Femur (tissue), 1 donor: ENCODE results near the gene RASGEF1C.

Source experiments
- DNase-seq: peaks from one replicate; pipeline ENCODE4 v3.0.0-alpha.2; 2017

The RASGEF1C gene

DNA sequence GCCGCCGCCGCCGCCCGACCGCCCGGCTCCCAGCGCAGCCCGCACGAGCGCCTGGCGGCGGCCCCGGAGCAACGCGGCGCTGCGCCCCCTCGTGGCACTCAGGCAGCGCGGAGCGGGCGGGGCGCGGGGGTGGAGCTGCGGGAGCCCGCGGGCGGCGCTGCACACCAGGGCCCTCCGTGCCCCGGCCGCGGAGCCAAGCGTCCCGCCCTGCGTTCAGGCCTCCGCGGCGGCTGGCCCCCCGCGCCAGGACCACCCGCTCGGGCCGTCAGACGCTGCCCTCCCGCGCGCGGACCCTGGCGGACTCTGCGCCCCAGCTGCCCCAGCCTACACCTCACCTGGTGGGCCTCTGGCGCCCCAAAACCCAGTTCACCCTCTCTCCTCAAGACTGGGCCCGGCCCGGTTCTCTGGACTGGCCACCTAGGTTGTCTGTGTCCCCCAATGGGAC lies at the start of gene RASGEF1C:
RASGEF1C (minus strand) TSS at position 75 of the 445 bp plus-strand sequence. CDS start 71,159 bp downstream, outside the sequence.
- DNase-seq = peak; percentile 74

DNA sequence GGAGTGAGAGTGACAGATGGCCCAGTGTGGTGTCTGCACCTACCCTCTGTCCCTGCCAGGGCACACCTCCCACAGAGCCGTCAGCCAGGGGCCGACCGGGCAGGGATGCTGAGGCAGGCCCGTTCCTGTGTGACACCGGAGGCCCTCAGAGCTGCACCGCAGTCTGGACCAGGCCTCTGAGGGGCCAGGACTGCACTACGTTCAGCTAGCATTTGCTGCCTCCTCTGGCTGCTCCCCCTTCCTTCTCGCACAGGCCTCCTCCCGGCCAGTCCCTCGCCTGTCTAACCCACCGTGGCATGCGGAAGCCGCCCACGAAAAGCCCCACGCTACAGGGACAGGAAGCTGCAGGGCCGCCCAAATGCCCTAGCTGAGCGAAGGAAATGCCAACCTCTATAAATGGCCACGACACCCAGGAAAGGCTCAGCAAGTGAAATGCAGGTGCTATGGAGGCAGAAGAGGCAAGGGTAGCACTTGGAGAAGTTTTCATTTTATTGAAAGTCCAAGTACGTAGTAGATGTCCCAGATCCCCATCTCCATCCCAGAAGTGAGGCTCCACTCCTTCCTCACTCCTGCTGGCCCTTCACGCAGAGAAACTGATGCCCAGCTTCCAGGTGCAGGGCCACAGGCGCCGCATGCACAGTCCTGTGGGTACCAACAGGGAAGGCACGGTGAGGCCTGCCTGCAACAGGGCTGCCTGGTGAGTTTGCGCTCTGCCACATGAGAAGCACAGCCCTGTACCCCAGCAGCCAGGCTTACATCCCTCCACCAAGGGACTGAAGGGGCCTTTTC lies 44.2 kb upstream of the RASGEF1C start:
- DNase-seq = no peak

DNA sequence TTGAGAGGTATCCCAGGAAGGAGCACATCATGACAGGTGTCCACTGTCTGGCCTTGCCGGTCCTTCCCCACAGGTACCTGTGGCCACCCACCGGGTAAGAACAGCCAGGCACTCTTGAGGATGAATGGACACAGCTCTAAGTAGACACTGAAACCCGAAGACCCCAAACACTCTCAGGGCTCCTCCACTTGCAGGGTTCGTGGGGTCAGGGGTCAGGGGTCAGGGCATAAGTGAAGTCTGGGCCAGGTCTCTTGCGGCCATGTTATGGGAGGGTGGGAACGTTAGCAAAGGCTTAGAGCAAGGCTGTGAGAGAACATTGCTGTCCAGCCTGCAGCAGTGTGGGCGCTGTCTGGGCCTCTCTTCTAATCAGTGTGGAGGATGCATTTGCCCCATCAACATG lies 42.9 kb upstream of the RASGEF1C start:
- no peak for DNase-seq

DNA sequence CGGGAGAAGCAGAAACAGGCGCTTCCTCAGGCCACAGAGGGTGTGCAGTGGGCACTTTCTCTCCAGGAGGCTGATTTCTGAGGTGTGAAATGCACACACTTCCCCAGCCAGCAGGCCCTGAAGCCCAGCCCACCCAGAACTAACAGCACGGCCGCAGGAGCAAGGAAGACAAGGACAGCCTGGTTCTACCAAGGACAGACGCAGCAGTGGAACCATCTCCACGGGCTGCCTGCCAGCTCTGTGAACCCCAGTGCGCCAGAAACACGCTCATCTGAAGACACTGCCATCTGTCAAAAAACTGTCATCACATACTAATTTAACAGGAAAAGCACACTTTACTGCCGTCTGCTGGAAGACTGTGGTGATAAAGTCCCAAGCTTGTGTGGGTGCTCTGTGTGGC lies 42.1 kb upstream of the RASGEF1C start:
- DNase-seq = no peak

DNA sequence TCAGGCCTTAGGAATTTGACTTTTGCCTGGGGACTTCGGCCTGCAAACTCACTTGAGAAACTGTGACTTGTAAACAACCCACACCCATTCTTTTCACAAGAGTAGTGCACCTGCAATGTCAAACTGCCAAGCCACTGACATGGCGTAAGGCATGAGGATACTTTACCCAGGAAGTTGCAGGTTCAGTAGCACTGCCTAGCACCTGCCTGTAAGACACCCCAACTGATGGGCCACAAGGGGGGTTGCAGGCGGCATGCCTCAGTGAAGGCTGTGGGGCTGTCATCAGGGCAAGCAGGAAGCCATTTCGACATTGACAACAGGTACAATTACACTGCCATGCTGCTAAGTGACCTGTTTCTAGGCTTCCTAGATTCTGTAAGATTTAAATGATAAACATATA lies 41.3 kb upstream of the RASGEF1C start:
- no peak for DNase-seq

DNA sequence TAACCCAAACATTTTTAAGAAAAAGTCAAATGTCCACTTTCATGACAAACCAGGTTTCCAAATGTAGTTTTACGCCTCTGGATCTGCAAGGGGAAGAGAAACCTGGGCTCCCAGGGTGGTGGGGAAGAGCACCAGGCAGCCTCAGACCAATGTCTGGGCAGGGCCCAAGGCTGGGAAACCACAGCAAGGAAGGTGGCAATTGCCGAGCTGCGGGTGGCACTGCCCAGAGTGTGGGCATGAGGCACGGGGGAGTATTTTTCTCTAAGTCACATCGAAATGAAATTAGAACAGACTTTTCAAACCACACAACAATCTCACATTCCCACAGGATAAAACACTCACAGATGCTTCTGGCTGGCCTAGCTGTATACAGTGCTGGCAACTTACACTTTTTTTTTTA lies 32.6 kb upstream of the RASGEF1C start:
- DNase-seq = peak; percentile 29

DNA sequence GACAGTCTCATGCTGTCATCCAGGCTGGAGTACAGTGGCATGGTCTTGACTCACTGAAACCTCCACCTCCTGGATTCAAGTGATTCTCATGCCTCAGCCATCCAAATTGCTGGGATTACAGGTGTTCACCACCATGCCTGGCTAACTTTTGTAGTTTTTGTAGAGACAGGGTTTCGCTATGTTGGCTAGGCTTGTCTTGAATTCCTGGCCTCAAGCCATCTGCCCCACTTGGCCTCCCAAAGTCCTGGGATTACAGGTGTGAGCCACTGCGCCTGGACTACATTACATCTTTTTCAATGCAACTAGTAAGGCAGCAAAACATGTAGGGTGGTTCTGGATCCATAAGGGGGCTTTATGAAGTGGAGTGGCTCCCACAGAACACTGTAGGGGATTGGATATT lies 29.6 kb upstream of the RASGEF1C start:
- no peak for DNase-seq

DNA sequence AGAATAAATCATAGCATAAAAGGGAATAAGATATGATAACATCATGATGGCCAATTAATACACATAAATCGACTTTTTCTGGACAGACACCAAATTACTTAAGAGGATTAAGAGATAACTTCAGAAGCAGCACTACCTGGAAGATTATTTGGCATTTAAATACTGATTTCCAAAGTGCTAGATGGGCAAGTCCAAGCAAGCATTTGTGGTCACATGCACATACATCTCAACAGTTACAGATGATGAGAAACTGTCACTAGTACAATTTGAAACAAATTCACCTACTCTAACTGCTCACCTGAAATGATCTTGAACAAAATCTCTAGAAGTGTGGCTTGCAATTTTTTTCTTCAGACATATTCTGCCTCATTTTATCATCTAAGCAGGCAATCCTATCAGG lies 26.8 kb upstream of the RASGEF1C start:
- no peak for DNase-seq

DNA sequence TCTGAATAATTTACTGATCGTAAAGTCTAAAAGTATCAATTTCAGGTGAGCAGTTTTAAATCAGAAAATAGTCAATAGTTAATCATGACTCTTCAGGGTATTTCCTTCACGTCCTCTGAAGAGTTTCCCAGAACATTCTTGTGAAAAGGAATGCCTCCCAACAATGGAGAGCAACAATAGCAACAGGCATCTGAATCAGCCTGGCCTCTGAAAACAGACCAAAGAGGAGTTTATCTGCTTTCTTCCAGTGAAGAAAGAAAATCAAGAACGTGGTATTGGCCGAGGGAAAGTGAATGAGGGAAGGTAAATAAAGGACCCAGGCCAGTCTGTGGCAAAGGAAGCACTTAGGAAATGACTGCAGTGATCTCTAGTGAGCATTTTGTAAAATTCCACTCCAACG lies 26.1 kb upstream of the RASGEF1C start:
- DNase-seq = no peak

DNA sequence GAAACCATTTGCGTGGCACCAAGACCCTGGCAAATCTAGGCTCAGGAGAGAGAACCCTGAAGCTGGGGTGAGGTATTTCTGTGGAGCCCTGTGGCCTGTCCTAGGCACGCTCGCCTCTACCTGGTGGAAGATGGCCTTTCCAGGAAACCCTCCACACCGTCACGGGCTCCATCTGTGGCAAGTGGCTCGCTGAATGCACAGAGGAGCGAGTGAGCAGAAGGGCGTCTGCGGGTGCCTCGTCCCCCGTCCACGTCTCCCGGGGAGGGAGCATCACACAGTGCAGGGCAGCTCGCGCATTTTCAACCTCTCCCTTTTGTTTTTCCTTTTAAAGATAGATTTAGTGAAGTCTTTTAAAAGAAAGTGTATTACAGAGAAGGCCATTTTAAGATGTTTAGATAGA lies 25.3 kb upstream of the RASGEF1C start:
- DNase-seq = no peak

DNA sequence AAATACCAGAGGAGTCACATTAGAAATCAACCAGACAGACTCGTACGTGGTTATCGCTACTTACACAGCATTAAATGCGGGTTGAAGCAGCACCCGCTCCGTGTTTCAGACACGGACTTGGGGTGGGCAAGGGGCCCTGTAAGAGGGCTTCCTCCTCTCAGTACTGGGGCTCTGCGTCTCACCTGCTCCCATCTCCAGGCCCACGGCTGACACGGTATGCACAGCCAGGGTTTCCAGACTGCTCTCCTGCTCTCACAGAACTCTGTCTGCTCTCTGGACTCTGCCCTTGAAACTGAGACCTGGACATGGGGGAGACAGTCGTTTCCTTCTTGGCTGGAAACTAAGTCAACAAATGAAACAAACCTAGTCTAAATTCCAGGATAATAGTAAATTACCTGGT lies 24.7 kb upstream of the RASGEF1C start:
- no peak for DNase-seq

DNA sequence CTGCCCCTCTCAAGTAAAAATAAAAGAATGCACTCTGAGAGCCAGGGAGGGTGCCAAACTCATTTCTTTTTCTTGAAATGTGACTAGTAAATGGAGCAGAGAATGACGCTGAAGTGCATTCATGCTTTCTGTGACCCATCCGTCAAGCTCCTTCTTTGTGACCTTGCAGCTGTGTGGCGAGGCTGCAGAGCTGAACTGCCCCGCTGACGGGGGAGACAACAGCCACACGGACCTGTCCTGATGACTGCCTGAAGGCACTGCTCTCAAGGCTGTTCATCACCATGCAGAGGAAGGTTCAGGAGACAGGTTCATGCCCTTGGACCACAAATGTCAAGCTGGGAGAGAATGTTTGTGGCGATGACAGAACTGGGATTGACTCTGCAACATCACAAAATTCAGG lies 21.0 kb upstream of the RASGEF1C start:
- no peak for DNase-seq

DNA sequence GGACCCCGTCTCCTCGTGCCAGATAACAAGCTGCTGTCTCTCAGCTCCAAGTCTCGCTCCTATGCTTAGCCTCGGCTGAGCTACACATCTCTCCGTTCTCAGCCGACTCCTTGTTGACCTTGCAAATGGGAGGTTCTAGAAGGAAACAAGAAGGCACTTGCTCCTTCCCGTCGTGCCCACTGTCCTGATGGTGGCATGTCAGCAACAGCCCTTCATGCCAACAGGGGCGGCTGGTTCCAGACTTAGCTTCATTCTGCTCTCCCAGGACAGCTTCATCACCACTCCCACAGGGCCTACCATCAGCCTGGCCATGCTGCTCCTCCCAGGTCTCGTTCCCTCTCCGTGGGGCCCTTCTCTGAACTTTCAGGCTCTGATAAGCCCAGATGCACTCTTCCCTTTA lies 13.0 kb upstream of the RASGEF1C start:
- DNase-seq = no peak

DNA sequence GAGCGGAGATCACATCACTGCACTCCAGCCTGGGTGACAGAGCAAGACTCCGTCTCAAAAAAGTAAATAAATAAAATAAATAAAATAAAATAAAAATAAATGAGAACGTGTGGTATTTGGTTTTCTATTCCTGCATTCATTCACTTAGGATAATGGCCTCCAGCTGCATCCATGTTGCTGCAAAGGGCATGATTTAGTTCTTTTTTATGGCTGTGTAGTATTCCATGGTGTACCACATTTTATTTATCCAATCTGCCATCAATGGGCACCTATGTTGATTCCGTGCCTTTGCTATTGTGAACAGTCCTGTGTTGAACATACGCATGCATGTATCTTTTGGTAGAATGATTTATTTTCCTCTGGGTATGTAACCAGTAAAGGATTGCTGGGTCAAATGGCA lies 8.8 kb upstream of the RASGEF1C start:
- no peak for DNase-seq

DNA sequence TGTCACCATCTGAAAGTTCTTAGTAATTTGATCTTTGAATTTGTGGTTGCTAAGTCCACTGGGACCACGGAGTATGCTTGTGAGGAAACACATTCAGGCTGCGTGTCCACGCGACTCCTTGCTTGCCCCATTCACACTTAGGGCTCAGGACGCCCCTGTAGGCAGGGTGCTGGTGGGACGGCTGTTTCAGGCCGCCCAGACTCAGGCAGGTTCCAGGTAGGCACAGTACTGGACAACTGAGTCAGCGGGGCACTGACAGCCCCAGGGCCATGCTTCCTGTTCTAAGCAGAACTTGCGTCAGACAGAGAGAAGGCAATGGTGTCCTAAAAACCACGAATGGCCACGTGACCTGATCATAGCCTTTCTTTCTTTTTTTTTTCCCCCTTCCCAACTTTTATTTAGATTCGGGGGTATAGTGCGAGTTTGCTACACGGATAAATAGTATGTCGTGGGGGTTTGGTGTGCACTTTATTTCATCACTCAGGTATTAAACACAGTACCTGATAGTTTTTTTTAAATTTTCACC lies 7.7 kb upstream of the RASGEF1C start:
- DNase-seq = no peak

DNA sequence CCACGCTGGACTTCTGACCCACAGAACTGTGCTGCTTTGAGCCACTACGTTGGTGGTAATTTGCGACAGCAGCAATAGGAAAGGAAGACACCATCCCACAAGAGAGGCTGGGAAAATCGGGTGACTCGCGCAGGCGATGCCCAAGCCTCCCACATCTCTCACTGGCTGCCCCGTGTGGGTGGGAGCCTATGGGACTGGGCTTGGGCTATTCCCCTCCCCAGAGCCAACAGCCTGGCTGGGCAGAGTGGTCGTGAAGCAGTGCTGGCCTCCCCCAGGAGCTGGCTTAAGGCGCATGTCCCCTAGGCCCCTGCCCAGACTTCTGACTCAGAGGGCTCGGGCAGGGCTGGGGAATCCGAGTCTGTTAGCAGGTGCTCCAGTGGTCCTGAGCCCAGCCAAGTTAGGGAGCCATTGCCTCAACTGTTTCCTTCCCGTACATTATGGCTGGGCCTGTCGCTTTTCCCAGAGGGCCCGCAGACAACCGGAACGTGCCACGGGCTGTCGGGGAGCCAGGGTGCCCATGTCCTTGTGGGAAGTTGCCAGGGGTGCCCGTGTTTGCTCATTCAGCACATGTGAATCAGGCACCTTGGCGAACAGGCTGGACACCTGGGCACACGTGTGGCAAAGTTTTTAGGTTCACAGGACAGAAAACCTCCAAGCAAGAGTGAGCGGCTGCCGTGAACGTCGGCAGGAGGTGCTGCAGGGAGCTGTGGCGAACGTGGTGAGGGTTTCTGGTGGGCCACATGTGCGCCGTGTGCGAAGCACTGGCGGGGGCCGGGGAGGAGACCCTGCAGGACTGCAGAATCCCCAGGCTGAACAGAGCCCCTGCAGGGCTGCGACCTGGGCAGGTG lies 7.0 kb upstream of the RASGEF1C start:
- DNase-seq = no peak

DNA sequence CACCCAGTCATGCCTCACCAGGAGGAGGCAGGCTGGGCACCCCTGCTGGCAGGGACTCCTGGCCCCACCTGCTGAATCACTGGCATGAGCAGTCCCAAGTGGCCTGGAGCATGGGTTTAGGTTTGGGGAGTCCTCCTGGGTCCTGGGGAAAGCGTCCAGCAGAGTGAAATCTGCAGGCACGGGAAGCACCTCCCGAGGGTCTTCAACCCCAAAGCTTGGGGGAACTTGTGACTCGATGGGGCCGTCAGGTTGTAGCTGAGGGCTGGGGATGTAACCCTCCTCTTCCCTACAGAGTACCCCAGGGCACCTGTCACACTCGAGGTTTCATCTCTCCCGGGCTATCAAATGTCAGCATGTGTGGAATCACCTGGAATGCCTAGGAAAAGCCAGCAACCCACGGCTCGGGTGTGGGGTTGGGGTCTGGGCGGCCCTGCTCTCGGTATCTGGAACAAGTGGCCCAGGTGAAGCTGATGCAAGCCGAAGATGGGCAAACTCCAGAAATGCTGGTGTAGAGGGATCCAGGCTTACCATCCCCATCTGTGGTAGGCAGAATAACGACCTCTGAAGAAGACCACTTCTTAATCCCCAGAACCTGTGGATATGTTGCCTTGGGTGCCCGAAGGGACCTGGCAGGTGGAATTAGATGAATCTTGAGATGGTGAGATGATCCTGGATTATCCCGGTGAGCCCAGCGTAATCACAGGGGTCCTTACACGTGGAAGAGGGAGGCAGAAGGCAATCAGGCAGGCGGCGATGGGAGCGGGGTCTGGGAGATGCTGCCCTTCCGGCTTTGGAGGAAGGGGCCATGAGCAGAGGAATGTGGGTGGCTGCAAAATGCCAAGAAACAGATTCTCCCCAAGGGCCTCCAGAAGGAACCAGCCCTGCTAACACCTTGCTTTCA lies 6.1 kb upstream of the RASGEF1C start:
- DNase-seq = no peak

DNA sequence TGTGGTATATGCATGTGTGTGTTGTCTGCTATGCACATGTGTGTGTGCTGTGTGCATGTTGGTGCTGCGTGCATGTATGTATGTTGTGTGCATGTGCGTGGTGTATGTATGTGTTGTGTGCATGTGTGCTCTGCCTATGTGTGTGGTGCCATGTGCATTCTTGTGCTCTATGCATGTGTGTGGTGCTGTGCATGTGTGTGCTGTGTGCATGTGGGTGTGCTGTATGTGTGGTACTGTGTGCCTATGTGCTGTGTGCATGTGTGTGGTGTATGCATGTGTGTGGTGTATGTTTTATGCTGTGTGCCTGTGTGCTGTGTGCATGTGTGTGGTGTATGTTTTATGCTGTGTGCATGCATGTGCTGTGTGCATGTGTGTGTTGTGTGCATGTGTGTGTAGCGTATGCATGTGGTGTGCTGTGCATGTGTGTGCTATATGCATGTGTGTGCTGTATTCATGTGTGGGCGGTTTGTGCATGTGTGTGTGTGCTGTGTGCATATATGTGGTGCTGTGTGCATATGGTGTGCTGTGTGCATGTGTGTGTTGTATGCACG lies 4.7 kb upstream of the RASGEF1C start:
- DNase-seq = no peak

DNA sequence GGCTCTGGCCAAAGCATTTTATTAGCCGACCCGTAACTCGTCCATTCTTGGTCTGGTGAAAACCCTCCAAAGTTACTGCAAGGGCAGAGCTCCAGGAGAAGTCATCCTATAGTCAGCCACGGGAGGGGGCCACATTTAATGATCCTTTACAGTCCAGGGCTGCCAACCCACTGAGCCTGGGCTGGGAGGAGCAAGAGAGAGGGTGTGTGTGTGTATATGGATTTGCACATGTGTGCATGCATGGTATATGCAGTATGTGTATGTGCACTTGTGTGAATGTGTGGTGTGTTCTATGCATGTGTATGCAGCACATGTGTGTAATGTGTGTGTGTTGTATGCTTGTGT lies 4.2 kb upstream of the RASGEF1C start:
- no peak for DNase-seq

DNA sequence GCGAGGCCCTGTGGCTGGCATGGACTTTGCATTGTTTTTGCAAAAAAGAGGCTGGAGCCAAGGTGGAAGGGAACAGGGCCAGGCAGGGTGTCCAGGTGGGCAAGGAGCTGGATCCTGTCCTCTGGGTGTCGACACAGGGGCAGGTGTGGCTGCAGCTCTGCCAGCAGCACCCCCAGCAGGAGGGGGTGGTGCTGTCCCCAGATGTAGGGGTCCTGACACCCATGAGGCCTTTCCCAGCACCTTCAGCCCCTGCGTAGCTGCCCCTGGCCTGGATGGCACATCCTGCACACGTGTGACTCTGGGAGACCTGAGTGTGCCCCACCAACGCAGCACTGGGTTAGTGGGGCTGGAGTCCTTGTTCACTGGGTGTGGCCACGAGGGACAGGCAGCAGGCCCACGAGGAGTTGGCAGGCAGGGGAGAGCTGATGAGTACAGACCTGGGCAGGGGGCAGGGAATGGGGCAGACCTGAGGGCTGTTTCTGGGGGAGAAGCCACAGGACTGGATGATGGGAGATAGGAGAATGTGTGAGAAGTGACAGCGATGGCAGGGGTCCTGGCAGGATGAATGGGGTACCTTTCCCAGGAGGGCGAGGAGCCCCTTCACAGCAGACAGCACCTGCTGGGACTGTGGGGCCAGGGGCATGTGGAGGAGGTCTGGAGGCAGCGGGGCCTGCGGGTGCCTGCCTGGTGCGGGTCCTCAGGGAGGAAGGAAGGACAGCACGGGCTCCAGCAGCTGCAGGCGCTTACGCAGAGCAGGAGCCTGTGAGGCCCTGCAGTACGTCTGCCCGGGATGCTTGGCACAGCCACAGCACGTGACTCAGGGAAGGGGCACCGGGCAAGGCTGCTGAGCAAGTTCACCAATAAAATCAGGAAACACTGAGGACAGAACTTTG lies 3.6 kb upstream of the RASGEF1C start:
- DNase-seq = no peak

DNA sequence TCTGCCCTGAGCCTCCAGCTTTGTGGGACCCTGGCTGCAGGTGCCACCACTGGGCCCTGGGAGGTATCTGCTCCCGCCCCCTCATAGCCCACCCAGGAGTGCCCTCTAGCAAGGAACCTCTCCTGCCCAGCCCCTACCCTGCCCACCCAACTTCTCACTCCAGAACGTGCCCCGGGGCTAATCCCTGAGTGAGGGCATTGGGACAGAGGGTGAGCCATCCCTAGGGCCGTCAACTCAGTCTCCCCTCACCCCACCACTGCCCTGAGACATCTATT lies 2.7 kb upstream of the RASGEF1C start:
- no peak for DNase-seq
